Measurements from ENCODE around the gene PRKG1. TPM values are rescaled to one million over a fixed set of nuclear protein-coding genes. Genes with fewer than 3 reads are reported as not detected.

Gene PRKG1
- total RNA-seq, 1 donor: 19.5 TPM

GRCh38 chr10:51881213-51881612 lies 806.9 kb downstream of the PRKG1 start:
- DNase-seq (ENCODE audit: insufficient read length, low spot score, missing footprints): no peak
- TF ChIP-seq, protein P1, sequence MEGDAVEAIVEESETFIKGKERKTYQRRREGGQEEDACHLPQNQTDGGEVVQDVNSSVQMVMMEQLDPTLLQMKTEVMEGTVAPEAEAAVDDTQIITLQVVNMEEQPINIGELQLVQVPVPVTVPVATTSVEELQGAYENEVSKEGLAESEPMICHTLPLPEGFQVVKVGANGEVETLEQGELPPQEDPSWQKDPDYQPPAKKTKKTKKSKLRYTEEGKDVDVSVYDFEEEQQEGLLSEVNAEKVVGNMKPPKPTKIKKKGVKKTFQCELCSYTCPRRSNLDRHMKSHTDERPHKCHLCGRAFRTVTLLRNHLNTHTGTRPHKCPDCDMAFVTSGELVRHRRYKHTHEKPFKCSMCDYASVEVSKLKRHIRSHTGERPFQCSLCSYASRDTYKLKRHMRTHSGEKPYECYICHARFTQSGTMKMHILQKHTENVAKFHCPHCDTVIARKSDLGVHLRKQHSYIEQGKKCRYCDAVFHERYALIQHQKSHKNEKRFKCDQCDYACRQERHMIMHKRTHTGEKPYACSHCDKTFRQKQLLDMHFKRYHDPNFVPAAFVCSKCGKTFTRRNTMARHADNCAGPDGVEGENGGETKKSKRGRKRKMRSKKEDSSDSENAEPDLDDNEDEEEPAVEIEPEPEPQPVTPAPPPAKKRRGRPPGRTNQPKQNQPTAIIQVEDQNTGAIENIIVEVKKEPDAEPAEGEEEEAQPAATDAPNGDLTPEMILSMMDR (IDR thresholded peaks at IDR 0.05; ENCODE audit: extremely low read depth, low read depth, low read length): no peak
- Histone ChIP-seq H3K27me3 (ENCODE audit: insufficient read depth, low read length) (no peaks in the 10 kb centered on the region), H3K79me2 (ENCODE audit: insufficient read depth, low read length) (no peaks in the 10 kb centered on the region), H3K4me1 (ENCODE audit: insufficient read depth, low read length) (peaks cover 13% of the 10 kb centered on the region), H3K4me3 (ENCODE audit: insufficient read depth, low read length) (no peak overlapping the region), H3K4me2 (ENCODE audit: insufficient read depth, low read length) (no peak overlapping the region), H3K9me3 (ENCODE audit: low read depth, low read length) (no peaks in the 10 kb centered on the region), H3K27ac (ENCODE audit: low read depth, low read length) (no peak overlapping the region), H2AFZ (ENCODE audit: low read length) (no peak overlapping the region), H4K20me1 (ENCODE audit: insufficient read depth, low read length) (no peaks in the 10 kb centered on the region), H3K36me3 (ENCODE audit: insufficient read depth, low read length) (no peaks in the 10 kb centered on the region)

- H2AFZ ChIP-seq (ENCODE audit: low read length): no peak overlapping the region
- peak overlapping the region; percentile 1 for H3K4me2 ChIP-seq (ENCODE audit: insufficient read depth, low read length)
- H3K79me2 ChIP-seq (ENCODE audit: insufficient read depth, low read length): no peaks in the 10 kb centered on the region
- no peaks in the 10 kb centered on the region for H3K36me3 ChIP-seq (ENCODE audit: insufficient read depth, low read length)
- DNase-seq (ENCODE audit: insufficient read length, low spot score, missing footprints): peak; percentile 80
- H3K27me3 ChIP-seq (ENCODE audit: insufficient read depth, low read length): no peaks in the 10 kb centered on the region
- no peaks in the 10 kb centered on the region for H4K20me1 ChIP-seq (ENCODE audit: insufficient read depth, low read length)
- H3K4me3 ChIP-seq (ENCODE audit: insufficient read depth, low read length): no peak overlapping the region
- no peaks in the 10 kb centered on the region for H3K9me3 ChIP-seq (ENCODE audit: low read depth, low read length)
- TF ChIP-seq, protein P1 (IDR thresholded peaks at IDR 0.05; ENCODE audit: extremely low read depth, low read depth, low read length): no peak
- peaks cover 3% of the 10 kb centered on the region for H3K4me1 ChIP-seq (ENCODE audit: insufficient read depth, low read length)
- no peak overlapping the region for H3K27ac ChIP-seq (ENCODE audit: low read depth, low read length)
Observed at GRCh38 chr10:51886438-51887068, 812.3 kb downstream of the PRKG1 start.

- no peaks in the 10 kb centered on the region for H3K9me3 ChIP-seq (ENCODE audit: low read depth, low read length)
- DNase-seq (ENCODE audit: insufficient read length, low spot score, missing footprints): no peak
- no peaks in the 10 kb centered on the region for H4K20me1 ChIP-seq (ENCODE audit: insufficient read depth, low read length)
- H3K36me3 ChIP-seq (ENCODE audit: insufficient read depth, low read length): no peaks in the 10 kb centered on the region
- H3K4me2 ChIP-seq (ENCODE audit: insufficient read depth, low read length): no peak overlapping the region
- TF ChIP-seq, protein P1 (IDR thresholded peaks at IDR 0.05; ENCODE audit: extremely low read depth, low read depth, low read length): no peak
- H2AFZ ChIP-seq (ENCODE audit: low read length): no peak overlapping the region
- H3K27ac ChIP-seq (ENCODE audit: low read depth, low read length): no peak overlapping the region
- H3K79me2 ChIP-seq (ENCODE audit: insufficient read depth, low read length): no peaks in the 10 kb centered on the region
- no peak overlapping the region for H3K4me3 ChIP-seq (ENCODE audit: insufficient read depth, low read length)
- H3K27me3 ChIP-seq (ENCODE audit: insufficient read depth, low read length): no peaks in the 10 kb centered on the region
- peaks cover 3% of the 10 kb centered on the region for H3K4me1 ChIP-seq (ENCODE audit: insufficient read depth, low read length)
Observed at GRCh38 chr10:51888263-51888662, 814.0 kb downstream of the PRKG1 start.

- no peaks in the 10 kb centered on the region for H3K27me3 ChIP-seq (ENCODE audit: insufficient read depth, low read length)
- no peak overlapping the region for H3K27ac ChIP-seq (ENCODE audit: low read depth, low read length)
- no peaks in the 10 kb centered on the region for H3K4me1 ChIP-seq (ENCODE audit: insufficient read depth, low read length)
- no peak overlapping the region for H2AFZ ChIP-seq (ENCODE audit: low read length)
- no peak overlapping the region for H3K4me2 ChIP-seq (ENCODE audit: insufficient read depth, low read length)
- no peaks in the 10 kb centered on the region for H3K36me3 ChIP-seq (ENCODE audit: insufficient read depth, low read length)
- H3K4me3 ChIP-seq (ENCODE audit: insufficient read depth, low read length): no peak overlapping the region
- TF ChIP-seq, protein P1 (IDR thresholded peaks at IDR 0.05; ENCODE audit: extremely low read depth, low read depth, low read length): no peak
- no peaks in the 10 kb centered on the region for H4K20me1 ChIP-seq (ENCODE audit: insufficient read depth, low read length)
- no peaks in the 10 kb centered on the region for H3K9me3 ChIP-seq (ENCODE audit: low read depth, low read length)
- no peaks in the 10 kb centered on the region for H3K79me2 ChIP-seq (ENCODE audit: insufficient read depth, low read length)
- DNase-seq (ENCODE audit: insufficient read length, low spot score, missing footprints): no peak
Observed at GRCh38 chr10:51892313-51892712, 818.0 kb downstream of the PRKG1 start.
